HG03460 (cell line): ENCODE measurements around the gene GNAT1.

ENCODE experiments used
- ATAC-seq: cut with Tn5 transposase; IDR thresholded peaks from one replicate; pipeline ENCODE4 v1.9.1; 2021; ENCODE audit not compliant: unreplicated experiment

GNAT1 gene

DNA sequence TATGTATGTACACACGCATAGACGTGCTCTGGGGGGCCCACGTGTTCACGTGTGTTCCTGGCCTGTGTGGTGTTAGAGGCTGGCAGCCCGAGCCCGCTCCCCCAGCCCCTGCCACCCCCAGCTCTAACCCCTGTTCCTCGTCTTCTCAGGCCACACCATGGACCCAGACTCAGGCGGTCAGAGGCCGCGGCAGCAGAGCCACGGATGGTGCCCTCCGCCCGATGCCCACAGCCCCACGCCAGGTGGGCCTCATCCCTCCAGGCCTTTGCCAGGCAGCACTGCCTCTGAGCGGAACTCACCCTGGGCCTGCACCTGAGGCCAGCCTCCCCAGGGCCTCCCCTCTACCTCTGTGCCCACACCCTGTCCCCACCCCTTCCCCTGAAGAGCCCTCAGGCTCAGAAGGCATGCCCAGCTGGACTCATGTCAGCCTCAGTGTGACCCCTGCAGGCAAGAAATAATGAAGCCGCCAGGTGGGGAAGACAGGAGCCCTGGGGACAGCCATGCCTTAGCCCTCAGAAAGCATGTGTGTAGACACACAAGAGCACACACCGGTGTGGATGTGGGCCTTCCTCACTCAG, 16.4 kb upstream of the GNAT1 start:
- ATAC-seq = no peak

GRCh38 chr3:50177346-50177745, 14.1 kb upstream of the GNAT1 start:
- ATAC-seq = no peak

GRCh38 chr3:50179710-50180109, 11.7 kb upstream of the GNAT1 start:
- ATAC-seq = no peak

DNA sequence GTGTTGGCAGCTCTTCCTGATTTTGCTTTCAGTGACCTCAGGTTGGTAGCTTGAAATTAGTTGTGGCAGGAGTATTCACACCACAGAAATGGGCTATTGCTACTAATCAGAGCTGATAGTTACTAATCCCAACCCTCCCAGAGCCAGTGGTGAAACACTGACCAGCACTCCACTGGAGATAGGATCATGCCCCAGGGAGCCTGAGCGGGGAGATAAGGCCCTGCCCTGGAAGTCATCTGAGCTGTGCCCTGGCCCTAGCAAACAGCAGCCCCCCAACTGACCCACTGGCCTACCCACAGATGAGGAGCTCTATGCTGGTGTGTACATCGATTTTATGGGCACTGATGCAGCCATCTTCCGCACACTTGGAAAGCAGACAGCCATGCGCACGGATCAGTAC, 9.4 kb upstream of the GNAT1 start:
- no peak for ATAC-seq

DNA sequence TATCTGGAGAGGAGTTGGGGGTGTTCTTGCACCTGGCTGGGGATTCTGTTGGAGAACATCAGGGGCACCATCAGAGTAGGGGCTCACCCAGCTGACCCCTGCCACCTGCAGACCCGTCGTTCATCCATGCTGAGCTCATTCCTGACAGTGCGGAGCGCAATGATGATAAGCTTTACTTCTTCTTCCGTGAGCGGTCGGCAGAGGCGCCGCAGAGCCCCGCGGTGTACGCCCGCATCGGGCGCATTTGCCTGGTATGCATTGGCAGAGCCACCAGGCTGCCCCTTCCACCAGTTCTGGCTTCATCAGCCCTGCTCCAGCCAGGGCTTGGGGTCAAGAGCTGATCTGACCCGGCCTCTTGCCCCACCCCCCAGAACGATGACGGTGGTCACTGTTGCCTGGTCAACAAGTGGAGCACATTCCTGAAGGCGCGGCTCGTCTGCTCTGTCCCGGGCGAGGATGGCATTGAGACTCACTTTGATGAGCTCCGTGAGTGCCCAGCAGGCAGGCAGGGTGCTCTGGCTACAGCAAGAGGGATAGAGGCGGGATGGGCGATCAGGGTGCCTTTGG, 8.8 kb upstream of the GNAT1 start:
- no peak for ATAC-seq

GRCh38 chr3:50183755-50184154, 7.7 kb upstream of the GNAT1 start:
- no peak for ATAC-seq

DNA sequence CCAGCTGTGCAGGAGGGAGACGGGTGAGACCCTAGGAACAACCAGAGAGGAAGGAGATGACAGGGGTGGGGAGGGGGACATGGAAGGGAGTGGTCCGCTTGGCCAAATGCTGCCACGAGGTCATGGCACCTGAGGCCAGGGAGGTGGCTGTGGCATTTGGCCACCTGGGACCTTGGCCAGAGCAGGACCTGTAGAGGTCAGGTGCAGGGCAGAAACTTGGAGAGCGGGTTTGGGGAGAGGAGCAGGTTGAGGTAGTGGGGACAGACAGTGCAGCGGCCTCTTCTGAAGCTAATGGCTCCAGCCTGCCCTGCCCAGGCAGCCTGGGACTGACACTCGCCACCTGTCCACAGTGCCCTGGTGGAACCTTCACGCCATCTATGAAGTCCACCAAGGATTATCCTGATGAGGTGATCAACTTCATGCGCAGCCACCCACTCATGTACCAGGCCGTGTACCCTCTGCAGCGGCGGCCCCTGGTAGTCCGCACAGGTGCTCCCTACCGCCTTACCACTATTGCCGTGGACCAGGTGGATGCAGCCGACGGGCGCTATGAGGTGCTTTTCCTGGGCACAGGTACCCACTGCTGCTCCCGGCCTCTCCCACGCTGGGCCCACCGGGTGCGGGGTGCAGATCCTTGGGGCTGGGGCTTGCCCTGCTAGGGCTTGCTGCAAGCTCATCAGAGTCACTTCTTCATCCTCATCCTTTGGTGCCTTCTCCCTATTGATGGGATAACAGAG, 7.0 kb upstream of the GNAT1 start:
- ATAC-seq = no peak

GRCh38 chr3:50185230-50185629, 6.2 kb upstream of the GNAT1 start:
- no peak for ATAC-seq

- ATAC-seq = no peak
Measured at GRCh38 chr3:50186096-50186495, 5.3 kb upstream of the GNAT1 start.

DNA sequence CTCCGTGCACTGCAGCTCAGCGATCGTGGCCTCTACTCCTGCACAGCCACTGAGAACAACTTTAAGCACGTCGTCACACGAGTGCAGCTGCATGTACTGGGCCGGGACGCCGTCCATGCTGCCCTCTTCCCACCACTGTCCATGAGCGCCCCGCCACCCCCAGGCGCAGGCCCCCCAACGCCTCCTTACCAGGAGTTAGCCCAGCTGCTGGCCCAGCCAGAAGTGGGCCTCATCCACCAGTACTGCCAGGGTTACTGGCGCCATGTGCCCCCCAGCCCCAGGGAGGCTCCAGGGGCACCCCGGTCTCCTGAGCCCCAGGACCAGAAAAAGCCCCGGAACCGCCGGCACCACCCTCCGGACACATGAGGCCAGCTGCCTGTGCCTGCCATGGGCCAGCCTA, 3.7 kb upstream of the GNAT1 start:
- ATAC-seq = no peak

GRCh38 chr3:50189274-50189673, 2.1 kb upstream of the GNAT1 start:
- no peak for ATAC-seq

- ATAC-seq = no peak
Measured at GRCh38 chr3:50189989-50190388, 1.4 kb upstream of the GNAT1 start.

GRCh38 chr3:50192124-50192523, 714 bp downstream of the GNAT1 start:
- ATAC-seq = no peak

GRCh38 chr3:50192689-50193141, 1.3 kb downstream of the GNAT1 start:
- ATAC-seq = no peak

- ATAC-seq = no peak
Measured at GRCh38 chr3:50193286-50193685, 1.9 kb downstream of the GNAT1 start.

- no peak for ATAC-seq
Measured at GRCh38 chr3:50193746-50194127, 2.3 kb downstream of the GNAT1 start.

DNA sequence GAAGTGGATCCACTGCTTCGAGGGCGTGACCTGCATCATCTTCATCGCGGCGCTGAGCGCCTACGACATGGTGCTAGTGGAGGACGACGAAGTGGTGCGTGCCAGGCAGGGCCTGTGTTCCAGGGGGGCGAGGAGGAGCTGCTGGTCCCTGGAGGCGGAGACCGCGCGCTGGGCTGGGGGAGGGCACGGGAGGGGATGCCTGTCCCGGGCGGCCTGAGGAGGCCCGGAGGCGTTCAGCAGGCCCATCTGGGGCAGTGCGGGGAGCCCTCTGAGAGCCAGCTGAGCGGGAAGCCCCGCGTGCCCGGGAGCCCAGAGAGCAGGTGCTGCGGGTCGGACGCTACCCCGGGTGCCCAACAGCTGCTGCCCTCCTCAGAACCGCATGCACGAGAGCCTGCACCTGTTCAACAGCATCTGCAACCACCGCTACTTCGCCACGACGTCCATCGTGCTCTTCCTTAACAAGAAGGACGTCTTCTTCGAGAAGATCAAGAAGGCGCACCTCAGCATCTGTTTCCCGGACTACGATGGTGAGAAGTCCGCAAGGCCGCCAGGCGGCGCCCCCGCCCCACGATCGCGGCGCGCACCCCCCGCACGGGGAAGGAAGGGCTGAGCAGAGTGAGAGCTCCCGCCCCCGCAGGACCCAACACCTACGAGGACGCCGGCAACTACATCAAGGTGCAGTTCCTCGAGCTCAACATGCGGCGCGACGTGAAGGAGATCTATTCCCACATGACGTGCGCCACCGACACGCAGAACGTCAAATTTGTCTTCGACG, 2.9 kb downstream of the GNAT1 start:
- ATAC-seq = no peak

DNA sequence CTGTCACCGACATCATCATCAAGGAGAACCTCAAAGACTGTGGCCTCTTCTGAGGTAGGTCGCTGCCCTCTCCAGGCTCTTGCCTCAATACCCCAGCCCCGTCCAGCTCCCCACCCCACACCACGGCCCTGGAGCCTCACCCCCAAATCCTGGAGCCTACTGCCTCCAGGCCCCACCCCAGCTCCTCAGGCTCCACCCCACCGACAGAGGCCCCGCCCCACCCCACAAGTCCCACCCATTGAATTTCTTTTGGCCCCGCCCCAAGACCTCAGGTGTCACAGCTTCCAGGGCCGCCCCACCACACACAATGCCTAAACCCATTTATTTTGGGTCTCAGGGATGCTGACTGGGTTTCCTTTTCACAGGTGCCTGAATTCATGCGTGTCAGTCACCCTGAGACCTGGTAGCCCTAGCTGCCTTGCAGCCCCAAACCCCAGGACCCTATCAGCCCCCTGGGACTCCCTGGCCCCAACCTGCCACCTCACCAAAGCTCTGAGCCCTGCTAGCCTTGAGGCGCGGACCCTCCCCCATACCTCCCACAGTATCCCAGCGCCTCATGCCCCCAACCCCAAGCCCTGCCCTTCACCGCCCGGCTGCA, 3.6 kb downstream of the GNAT1 start:
- ATAC-seq = no peak

- ATAC-seq = no peak
Measured at GRCh38 chr3:50195501-50196252, 4.3 kb downstream of the GNAT1 start.

GRCh38 chr3:50196253-50196801, 4.9 kb downstream of the GNAT1 start:
- no peak for ATAC-seq
